Superior temporal gyrus (tissue), 1 donor: ENCODE measurements around the gene SP9.

Experiments
- DNase-seq: peaks from one replicate; pipeline ENCODE4 v3.0.0-alpha.2; 2016; ENCODE audit errors: extremely low spot score

Gene SP9

DNA sequence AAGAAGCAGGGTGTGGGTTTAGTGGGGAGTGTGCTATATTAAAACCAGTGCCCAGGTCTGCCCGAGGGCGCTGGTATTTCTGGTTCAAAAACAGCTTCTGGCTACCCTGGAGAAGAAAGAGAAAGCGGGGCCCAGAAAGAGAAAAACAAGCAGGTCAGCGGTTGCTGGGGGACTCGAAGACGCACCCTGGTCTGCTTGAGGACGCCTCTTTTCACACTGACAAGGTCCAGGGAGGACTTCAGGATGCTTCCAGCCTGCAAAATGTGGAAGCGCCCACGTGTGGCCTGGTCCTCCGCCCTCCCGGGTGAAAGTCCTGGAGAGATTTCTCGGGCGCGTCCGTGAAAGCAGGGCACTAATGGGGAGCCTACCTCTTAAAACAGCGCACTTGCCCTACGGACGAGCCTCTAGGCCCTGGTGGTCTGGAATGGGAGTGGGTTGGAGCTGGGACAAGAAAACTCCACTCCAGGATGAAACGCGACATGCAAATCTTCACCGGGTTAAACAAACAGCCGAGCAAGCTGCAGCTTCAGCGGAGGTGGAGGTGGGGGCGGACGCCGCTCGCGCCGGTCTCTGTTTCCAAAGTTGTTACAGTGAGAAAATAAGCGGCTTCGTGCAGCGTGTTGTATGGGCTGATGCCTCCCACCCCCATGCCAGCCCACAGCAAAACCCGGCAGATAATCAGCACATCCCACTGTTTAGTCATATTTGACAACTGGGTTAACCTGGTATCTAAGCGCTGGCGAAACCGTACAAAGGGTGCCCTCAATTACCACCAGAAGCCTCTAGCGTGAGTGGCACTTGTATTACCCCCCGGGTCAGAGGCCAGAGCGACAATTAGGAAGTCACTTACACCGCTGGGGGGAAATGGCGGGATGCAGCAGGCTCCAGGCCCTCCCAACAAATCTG lies 1.1 kb upstream of the SP9 start:
- no peak for DNase-seq

DNA sequence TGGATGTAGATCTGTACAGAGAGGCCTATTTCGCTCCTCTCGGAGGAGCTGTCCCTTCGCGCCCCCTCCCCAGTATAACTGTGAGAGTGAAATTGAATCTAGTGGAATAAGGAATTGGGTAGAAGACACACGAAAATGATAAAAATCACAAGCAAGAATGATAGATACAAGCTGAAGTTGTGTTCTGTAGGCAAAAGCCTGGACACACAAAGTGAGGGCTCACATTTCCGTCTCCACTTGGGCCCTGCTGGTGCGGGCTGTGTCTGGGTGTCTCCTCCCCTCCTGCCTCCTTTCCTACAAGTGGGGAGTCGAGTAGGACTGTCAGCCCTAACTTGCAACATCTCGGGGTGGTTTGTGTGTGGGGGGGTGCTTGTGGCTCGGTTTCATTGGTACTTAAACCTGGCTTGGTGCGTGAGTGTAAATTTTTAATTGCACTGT lies 457 bp upstream of the SP9 start:
- DNase-seq: no peak

DNA sequence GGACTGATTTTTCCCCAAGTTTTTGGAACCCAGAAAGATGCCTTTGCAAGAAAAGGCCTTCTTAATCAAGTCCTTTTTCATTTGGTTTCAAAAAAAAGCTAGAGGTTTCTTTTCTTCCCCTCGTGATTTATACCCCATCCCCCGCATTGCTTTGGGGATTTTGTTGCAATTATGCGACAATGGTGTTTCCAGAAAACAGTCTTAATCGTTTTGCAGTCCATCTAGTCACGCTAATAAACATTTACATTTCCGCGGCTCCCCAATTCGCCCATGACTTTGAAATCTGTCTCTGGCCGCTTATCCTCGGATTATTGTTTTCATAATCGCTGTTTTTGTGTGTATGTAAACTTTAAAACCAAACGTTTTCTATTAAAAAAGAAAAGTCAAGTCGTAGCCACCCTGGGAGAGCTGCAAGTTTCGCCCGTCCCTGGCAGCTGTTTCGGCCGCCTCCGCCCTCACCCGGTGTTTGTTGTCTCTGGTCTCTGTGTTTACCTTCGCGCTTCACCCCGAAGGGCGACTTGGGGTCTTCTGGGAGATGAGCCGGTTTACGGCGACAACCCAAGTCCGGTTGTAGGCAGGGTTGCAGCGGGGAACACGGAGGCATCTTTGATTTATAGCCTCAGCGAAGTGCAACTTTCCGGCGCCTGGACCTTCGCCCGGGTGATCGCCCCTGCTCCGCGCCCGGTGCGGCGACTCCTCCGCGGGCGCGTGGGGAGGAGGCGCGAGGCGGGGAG lies 667 bp downstream of the SP9 start:
- DNase-seq: no peak

DNA sequence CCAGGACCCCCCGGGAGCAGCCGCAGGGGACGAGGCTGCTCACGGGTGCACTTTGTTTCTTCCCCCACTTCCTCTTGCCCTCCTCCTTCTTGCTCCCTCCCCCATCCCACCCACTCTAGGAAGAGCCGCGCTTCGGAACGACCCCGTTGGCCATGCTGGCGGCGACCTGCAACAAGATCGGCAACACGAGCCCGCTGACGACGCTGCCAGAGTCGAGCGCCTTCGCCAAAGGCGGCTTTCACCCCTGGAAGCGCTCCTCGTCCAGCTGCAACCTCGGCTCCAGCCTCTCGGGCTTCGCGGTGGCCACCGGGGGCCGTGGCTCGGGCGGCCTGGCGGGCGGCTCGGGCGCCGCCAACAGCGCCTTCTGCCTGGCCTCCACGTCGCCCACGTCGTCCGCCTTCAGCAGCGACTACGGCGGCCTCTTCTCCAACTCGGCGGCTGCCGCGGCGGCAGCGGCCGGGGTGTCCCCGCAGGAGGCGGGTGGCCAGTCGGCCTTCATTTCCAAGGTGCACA lies 1.3 kb downstream of the SP9 start:
- no peak for DNase-seq

DNA sequence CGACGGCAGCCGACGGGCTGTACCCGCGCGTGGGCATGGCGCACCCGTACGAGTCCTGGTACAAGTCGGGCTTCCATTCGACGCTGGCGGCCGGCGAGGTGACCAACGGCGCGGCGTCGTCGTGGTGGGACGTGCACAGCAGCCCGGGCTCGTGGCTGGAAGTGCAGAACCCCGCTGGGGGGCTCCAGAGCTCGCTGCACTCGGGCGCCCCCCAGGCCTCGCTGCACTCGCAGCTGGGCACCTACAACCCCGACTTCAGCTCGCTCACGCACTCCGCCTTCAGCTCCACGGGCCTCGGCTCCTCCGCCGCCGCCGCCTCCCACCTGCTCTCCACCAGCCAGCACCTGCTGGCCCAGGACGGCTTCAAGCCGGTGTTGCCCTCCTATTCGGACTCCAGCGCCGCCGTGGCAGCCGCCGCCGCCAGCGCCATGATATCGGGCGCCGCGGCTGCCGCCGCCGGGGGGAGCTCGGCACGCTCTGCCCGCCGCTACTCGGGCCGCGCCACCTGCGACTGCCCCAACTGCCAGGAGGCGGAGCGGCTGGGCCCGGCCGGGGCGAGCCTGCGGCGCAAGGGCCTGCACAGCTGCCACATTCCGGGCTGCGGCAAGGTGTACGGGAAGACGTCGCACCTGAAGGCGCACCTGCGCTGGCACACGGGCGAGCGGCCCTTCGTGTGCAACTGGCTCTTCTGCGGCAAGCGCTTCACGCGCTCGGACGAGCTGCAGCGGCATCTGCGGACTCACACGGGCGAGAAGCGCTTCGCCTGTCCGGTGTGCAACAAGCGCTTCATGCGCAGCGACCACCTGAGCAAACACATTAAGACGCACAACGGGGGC lies 2.0 kb downstream of the SP9 start:
- no peak for DNase-seq

DNA sequence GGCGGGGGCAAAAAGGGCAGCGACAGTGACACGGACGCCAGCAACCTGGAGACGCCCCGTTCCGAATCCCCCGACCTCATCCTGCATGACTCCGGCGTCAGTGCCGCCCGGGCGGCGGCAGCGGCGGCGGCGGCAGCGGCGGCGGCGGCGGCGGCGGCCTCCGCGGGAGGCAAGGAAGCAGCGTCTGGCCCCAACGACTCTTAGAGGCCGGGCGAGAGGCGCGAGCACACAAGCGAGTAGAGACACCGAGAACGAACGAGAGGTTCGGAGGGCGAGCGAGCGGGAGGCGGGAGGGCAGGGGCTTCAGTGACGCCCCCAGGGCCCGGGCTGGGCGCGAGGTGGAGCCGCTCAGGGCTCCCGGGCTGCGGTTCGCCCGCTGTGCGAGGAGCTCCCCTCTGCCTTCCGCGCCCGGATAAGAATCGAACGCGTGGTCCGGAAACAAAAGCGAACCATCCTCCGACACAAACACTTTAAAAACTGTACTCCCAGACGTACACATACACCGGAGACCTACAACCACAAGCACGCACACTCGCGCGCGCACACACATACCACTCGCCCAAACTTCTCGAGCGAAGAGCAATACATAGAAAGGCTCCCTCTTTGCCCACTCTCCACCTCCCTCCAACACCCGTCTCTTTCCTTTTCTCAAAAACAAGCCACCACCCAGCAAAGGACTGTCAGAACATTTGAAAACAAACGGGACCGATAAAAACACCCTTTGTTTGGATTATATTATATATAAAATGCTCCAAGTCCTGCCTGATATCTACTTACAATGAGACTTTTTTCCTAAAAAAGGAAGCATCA lies 2.8 kb downstream of the SP9 start:
- DNase-seq: no peak

DNA sequence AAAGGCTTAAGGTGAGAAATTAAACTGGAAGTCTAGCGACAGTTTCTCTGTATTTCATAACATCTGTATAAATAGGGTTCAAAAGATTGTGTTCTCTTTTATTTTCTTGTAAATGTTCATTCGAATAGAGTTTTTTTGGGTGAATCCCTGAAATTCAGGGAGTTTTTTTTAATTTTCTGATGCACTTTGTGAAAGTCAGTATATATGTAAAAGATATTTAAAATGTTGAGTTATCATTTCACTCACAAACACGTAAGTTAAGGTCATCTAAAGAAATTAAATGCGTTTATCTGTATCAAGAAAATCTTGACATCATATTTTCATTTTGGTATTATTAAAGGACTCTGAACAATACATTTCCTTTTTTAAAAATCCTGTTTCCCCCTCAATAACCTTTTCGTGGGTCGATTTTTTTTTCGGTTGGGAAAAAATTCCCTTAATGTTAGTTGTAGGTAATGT lies 3.4 kb downstream of the SP9 start:
- peak; percentile 47 for DNase-seq

DNA sequence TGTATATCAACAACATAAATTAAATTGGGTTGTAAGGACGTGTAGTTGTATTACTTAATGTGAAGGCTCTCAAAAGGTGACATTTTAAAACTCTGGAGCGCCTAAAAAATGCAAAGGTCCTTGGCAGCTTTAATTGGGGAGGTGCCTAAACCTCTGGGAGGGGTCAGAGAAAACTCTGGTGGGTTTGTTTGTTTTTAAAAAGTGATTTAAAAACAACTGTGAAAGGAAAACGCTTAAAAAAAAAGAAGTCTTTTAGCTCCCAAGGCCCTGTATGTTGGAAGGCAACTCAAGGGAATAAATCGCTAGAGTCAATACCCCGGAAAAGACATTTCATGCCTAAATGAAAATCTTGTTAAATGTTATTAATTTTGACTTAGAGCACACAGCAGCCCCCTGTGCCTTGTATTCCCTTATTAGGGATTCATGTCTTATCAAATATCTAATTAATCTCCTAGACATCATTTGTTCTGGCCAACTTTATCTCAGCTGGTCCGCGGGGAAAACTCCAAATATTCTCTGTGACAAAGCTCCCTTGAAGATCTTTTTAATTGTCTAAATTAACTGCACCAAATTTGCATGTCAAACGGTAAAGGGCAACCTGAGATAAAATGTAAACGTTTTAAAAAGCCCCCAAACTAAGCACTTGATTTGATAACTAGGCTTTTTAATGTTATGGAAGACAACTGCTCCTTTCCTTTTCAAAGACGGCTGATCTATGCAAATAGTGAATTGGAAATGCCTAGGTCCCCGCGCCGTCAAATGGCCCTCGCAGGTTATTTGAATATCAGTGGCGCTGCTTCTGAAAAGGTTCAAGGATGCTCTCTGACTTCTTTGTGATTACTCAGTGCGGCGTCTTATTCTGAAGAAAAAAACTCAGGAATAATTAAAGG lies 4.2 kb downstream of the SP9 start:
- no peak for DNase-seq

DNA sequence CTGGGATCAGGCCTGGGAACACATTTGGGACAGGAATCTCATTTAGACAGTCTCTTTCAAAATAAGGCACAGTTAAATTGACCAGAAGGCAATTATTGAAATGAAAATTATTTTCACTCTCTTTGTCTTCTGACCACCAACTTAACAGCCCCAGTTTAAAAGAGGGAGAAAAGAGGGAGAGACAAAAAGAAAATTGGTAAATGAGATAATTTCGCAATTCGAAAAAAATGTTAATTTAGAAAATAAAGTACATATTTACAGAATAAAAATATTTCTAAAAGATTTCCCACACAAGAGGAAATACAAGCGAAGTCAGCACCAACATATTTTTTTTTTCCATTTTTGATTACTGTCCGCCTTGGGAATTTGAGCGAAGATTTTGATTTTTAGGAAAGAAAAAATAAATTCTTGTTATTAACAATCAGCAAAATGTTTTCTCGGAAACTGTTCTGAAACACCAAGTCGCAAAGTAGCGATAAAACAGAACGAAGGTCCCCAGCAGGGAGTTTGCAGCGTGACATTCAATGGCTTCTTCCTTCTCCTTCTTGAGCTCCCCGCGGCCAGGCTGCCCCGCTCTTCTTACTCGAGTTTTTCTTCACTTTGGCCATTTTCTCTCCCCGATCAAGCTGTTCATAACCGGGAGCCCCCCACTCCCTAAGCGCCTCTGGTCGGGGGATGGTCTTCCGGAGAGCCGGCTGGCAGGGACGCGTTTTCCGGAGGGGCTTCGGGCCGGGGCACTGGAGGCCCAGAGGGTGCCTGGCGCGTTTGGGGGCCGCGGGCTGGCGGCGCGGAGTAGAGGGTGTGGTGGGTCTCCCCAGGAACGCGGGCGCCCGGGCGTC lies 5.0 kb downstream of the SP9 start:
- no peak for DNase-seq

DNA sequence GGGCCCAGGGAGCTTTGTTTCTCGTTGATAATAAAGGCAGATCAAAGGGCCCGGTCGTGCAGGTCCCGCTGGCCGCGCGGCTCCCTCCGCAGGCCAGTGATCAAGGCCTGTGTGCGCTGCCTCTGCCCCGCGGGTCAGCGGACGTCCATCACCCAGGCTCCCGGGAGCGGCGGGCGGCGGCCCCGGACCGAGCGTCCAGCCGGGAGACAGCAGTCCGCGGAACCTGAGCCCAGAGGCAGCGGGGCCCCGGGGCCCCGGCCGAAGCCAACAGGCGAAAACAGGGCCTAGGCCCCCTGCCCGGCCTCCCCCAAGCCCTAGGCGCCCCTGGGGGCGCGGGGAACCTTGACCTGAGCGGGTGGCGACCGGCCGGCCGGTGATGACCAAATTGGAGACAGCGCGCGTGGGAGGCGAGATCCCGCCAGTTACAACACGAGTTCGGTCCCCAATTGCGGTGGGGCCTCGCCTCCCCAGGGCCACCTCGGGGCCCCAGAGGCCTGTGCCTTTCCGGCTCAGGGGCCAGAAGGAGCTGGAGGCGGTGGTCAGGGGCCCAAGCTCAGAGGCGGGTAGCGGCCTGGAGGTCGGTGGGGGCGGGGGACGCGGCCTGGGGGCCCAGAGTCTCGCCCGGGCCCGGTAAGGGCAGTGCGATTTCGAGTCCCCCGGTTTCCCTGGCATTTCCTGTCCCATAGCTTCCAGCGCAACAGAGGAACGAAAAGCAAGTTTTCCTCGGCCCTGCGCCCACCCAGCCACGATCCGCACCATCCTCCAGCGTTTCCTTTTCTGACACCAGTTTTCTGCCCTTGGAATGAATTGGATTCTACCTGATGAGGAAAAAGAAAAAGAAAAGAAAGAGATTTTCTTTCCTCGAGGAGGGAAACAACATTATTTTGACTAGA lies 5.9 kb downstream of the SP9 start:
- DNase-seq: no peak

DNA sequence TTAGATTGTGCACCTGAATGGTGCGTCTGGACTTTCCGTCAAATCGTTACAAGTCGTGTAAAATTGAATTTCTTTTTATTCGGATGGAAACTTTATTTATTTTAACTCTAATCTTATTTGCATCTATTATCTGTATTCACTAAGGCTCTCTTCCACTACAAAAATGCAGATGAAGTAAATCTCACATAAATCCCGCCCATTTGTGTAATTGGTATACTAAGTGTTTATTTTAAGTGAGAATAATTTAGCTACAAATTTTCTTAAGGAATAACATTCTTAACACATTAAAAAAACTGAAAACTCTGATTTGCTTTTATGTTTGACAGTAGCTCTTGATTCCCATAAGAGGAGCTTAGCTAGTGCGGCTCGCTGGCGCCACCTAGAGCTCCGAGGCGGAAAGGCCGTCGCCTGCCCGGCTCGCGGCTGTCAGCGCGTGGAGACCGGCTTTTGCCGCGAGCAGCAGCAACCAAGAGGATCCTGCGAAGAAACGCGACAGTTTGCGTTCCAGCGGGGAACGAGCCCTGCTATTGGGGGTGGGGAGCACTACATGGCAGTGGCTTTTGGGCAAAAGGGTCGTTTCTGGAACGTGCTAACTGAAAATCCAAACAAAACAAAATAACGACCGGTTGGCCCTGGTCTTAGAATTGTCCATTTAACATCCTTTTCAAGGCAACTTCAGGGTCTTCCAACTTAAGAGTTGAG lies 6.7 kb downstream of the SP9 start:
- peak; percentile 92 for DNase-seq

DNA sequence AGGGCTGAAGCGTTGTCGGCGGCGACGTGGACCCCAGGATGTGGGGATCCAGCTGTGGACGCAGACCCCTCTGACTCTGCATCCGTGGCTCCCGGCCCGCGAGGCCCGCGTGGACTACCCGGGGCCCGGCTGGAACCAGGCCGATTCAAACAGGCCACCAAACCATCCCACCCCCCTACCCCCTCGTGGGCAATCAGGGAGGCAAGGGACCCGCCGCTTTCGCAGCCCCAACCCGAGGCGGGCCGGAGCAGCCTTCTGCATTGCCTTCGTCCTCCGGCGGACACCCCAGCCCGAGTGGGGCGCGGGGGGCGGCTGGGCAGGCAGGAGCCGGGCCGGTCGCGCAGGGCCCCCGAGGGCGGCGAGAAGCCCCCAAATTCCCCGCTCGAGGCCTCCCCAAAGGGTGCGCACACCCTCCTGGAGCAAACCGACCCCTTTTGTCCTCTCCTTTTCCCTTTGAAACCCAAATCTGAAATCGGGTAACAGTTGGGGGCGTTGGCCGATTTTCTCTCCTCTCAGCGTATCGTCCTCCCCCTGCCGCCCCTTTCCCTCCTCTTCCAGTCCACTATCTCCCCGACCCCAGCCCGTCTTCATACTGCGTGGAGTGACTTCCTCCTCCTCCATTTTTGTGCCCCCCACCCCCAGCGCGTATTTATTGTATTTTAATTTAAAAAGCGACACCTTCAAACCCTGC lies 7.4 kb downstream of the SP9 start:
- DNase-seq: no peak

DNA sequence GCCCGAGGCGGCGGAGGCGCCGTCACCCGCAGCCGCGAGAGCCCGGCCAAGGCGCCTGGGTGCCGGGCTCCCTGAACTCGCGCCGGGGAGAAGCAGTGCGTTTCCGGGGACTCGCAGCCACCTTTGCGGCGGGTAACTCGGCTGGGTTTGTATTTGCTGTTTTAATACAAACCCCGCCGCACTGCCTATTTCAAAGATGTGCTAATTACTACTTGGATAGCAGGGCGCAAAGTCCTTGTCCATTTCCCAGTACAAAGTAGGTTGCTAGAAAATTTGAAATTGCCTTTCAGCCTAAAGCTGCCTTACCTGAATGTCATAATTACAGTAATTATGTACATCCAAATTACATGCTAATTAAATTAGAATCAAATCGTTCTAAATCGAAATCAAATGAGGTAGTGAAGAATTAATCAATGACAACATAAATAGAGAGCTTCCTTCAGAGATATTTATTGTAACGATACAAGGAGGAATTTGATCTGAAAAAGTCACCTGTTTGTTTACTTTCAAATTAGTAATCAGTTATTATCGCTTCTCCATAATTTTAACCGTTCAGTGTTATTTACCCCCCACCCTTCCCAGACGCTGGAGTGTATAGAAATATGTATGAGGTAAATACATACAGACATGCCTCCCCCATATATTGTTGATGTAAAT lies 8.1 kb downstream of the SP9 start:
- DNase-seq: no peak

DNA sequence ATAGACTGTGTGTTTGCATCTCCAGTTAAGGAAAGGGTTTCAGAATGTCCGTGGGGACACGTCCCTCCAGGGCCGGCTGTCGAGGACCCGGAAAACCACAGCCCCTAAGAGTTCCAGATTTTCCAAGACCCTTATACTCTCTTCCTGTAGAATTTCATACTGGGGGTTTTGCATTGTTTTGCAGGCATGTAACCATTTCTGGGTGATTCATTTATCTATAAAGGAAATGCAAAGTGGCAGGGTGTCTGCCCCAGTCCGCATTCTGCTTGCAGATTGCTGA lies 8.5 kb downstream of the SP9 start:
- DNase-seq: no peak

DNA sequence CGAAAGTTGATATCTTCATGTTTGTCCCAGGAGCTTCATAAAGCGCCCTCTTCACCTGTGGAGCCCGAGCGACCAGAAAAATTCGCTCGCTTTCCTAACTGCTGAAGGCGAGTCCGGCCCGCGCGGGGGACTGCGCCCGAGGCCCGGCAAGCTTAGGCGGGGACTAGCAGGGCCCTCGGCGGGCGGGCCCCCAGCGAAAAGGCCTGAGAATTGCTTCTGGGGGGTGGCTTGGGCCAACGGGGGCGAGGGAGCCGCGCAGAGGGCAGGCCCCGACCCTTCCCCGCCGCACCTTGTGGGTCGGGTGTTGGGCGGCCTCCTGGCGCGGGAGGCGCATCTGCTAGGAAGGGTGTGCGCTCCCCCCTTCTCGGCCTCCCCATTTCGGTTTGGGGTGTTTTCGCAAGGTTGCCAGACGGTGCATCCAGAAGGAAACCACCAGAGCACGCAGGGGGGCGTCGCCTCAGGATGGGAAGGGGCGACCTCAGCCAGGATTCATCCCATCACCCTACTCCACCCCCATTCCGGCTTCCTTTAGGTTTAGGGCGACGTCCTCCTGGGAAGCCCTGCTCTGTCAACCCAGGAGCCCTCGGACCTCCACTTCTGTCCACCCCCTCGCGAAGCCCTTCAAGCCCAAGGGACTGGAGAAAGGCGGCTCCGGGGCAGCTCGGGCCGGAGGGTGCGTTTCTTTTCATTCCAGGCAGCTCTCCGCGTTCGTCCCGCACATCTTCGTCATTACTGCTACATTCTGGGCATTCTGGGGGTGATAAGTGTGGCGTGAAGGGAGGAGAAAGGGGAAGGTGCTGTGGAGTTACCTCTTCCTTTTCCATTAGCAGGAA lies 9.1 kb downstream of the SP9 start:
- no peak for DNase-seq
